ENCODE data around the gene ZBED4.

The ZBED4 gene

DNA sequence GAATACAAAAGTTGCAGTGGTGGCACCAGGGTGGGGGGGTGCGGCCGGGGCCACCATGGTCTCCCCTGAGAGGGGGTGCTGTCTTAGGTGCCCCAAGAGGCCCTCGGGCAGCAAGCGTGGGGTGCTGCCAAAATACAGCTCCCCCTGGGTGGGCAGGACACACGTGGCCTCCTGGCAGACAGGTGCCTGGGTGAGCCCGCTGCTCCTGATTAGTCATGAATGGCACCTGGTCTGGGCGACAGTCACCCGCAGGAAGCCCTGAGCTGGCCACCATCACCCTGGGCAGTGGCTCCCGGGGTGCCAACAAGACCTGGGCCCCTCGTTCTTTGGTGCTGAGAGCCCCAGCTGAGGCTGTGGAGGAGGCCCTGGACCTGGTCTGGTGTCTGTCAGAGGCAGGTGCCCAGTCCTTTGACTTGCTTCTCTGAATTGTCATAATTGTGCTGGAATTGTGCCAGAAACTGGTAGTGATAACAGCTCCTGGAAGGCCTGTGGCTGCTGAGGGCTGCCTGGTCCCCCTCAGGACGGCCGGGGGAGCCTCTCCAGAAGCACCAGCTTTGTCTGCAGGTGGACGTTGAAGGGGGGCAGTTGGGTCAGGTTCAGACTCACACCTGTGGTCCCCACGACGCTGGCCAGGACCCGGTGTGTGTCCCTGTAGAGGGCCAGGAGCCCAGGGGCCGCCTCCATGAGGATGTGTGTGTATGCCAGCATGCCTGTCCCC is 49.8 kb downstream of the ZBED4 start:
- DNase-seq (ENCODE audit: low spot score) = no peak

DNA sequence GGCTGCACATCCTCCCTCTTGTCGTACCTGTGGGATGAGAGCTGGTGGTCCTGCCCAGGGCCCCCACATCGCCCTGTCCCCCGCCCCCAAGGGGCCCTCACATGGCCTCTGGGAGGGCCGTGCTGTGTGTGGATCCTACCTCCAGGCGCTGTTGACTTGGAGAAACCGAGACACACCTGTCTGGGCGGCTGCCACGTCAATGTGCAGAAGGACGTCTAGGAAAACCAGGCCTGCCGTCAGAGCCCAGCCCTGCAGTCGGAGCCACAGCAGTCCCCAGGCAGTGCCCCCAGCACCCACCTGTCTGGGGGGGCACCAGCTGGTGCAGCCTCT is 50.4 kb downstream of the ZBED4 start:
- DNase-seq (ENCODE audit: low spot score) = no peak

DNA sequence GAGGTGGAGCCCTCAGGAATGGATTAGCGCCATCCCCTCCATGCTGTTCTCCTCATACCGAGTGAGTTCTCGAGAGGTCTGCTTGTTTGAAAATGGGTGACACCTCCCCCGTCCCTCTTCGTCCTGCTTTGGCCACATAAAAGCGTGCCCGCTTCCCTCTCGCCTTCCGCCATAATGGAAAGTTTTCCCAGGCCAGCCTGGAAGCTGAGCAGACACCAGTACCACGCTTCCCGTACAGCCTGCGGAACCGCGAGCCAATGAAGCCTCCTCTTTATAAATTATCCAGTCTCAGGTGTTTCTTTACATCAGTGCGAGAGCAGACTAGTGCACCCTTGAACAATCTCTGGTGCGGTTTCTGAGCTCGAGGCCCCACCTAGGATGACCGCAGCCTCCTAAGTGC is 51.8 kb downstream of the ZBED4 start:
- no peak for DNase-seq (ENCODE audit: low spot score)

DNA sequence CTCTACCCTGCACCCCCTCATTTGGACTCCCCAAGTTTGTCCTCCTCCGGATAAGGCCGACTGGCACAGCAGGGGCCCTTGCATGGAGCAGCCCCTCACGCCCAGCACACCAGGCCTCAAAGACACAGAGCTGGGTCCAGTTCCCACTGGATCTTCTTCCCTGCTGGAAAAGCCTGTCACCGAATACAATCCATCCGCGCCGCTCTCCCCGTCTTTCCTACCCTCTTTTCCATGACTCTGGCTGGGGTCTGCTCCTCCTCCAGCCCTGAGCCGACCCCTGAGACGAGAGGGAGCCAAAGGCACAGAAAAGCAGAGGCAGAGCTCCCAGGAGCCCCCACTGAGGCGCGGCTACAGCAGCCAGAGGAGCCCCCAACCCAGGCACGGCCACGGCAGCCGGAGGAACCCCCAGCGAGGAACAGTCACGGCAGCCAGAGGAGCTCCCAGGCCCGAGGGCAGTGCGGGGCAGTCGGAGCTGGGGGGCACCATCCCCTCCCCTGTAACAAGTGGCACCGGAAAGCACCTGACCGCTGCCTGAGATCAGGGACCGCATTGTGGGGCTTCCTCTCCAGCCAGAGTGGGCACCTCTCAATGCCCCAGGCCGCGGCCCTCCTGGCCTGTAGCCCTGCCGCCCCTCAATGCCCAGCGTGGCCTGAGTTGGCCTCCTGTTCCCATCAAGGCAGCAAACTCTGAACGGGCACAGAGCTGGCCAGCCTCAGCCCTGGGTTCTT is 52.6 kb downstream of the ZBED4 start:
- DNase-seq (ENCODE audit: low spot score) = no peak

DNA sequence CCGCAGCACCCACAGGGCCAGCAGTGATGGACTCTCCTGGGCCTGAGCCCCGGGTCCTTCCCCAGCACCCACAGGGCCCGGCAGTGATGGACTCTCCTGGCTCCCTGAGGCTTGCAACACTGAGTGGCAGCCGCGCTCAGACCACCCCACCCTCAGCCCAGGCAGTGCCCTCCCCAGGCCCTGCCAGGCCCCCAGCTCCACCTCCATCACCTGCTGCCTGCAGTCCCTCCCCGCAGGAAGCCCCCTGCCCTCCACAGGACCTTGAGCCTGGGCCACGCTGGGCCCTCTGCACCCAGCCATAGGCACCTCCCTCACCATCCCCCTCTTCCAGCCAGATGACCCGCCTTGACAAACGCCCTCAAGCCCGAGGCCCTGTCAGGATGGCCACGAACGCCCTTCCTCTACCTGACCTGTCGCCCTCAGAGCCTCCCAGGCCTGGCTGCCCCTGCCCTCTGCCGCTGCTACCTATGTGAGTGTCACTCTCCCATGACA is 53.2 kb downstream of the ZBED4 start:
- DNase-seq (ENCODE audit: low spot score) = no peak

DNA sequence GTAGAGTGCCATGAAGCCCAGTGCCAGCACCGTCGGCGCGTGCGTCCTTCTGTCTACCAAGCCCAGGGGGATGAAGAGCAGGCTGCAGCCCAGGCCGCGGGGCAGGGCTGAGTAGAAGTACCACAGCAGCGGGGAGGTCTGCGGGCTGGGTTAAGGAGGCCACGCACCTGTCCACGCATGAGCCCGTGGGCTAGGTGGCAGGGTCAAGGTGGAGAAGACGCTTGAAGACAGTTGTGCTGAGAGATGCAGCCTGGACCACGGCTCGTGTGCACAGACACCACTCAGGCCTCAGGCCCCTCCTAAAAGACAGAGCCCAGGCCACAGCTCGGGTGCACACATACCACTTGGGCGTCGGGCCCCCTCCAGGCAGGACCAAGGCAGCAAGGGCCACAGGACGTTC is 54.2 kb downstream of the ZBED4 start:
- DNase-seq (ENCODE audit: low spot score) = no peak

DNA sequence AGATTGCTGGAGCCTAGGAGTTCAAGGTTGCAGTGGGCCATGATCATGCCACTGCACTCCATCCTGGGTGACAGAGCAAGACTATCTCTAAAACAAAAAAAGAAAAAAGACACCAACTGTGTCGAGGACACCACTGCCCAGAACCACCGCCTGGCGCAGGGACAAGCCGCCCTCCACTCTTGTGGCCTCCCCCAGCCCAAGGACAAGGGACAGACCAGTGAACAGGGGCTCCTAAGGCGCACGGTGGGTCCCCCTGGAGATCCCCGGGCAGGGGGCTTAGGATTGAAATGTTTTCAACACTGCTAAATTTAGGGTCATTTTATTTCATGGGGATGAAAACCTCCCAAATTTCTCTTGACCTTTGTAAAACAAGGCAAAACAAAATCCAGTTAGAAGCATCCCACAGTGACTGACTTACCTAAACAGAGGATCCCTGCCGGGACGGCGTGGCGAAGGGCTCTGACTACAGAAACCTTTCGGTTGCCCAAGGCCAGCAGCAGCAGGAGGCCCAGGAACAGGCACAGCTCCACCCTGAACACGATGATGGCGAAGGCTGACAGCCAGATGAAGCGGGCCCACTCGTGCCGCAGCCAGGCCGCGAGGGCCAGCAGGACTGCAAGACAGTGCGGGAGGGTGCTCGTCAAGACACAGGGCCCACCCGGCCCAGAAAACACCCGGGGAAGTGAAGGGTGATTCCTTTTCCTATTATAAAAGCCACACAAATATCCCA is 56.0 kb downstream of the ZBED4 start:
- no peak for DNase-seq (ENCODE audit: low spot score)

DNA sequence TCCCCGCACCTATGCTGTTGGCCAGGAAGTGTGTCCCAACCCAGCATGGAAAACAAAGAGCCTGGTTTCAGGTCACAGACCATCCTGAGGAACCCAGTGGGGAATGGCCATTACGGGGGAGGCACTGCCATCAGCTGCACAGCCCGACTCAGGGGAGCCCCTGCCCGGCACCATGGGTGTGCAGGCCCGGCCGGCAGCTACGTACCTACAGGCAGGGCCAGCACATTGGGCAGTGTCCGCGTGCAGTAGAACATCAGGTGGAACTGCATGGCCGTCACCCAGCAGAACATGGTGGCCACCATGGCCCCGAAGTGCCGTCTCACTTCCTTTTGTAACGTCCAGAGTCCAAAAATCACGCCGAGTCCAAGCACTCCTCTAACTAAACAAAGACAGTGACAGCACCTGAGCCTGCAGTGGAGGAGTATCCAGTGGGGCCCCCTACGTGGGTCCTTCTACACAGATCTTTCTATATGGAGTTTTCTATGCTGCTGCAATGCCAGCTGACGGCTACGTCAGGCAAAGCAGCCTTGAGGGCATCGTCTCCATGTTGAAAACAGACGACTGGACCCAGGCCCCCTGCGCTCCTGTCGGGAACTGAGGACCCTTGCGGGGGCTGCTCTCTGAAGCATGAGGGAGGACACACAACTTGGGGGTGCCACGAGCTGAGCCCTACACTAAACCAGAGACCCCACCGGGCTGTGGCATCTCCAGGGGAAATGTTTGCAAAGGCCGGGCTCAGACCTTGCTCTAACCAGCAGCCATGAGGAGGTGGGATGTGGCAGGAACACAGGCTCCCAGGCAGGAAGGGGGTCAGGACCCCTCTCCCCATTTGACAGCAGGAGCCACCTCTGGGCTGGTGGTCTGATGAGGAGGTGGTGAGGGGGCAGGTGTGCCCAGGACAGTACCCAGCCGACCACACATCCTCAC is 56.8 kb downstream of the ZBED4 start:
- DNase-seq (ENCODE audit: low spot score) = no peak

DNA sequence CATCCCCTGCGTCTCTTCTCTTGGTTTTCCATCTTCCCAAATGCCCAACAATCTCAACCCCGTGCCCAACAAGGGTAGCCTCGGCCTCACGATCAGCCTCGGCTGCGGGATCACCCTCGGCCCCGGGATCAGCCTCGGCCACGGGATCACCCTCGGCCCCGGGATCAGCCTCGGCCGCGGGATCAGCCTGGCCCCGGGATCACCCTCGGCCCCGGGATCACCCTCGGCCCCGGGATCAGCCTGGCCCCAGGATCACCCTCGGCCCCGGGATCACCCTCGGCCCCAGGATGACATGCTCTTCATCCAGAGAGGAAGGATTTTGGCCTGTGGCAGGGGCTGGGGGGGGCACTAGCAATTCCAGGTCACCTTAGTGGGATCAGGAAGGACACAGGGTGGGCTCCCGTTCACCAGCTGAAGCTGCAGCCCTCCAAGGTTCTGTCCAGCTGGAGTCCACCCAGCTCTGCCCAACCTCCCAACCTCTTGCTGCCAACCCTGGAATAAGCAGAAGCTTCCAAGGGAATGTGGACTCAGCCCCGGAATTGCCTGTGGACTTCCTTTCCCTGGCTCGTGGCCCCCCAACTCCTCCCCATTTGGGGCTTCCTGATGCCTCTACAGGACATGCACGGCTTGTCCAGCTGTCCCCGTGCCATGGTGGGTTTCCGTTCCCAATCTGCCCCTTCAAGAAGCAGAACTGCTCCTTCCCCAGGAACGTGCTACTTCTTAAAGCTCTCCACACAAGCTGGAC is 58.4 kb downstream of the ZBED4 start:
- no peak for DNase-seq (ENCODE audit: low spot score)

DNA sequence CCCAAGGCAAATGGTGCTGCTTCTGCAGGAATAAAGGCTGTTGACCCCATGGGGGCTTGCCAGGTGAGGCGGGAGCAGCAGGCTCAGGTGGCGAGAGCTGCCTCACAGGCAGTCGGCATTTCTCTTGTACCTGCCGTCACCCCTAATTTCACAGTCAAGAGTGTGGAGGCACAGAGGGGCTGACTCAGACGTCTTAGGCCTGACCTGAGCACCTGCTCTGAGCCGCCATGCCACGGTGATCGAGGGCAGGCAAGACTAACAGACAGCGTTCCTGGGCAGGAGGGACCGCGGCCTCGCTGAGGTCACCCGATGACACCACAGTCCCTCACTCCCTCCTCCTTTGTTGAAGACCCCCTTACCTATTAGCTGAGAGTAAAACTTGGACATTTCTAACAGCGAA is 59.4 kb downstream of the ZBED4 start:
- no peak for DNase-seq (ENCODE audit: low spot score)

DNA sequence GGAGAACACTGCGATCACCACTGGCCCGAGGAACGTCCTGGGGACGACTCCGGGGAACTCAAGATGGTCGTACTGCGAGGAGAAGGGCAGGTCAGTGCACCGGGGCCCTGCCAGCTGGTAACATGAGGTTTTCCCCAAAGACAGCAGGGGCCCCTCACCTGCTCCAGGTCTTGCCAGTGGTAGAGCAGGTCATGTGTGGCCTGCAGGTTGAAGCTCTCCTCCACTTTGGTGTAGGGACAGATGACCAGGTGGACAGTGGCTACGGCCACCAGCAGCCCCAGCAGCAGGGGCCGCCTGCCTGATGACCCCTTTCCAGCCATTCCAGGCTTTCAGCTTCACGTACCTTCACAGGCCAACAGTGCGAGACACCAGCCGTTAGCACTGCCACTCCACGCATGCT is 59.8 kb downstream of the ZBED4 start:
- DNase-seq (ENCODE audit: low spot score) = no peak

DNA sequence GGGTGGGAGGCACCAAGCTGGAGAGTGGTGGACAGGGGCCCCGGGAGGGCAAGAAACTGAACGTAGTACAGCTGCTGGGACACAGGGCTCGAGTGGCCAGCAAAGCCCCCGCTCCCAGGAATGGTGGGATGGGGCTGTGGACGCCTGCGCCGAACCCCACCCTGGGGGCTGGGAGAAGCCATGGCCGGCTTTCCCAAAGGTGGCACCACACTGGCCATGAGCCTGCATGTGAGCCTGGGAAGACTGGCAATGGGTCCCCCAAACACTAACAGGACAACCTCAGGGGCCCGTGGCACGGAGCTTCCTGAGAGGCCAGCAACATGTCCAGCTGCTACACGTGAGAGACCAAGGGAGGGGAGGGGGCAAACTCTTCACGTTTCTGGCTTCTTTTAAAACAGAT is 60.6 kb downstream of the ZBED4 start:
- DNase-seq (ENCODE audit: low spot score) = no peak

DNA sequence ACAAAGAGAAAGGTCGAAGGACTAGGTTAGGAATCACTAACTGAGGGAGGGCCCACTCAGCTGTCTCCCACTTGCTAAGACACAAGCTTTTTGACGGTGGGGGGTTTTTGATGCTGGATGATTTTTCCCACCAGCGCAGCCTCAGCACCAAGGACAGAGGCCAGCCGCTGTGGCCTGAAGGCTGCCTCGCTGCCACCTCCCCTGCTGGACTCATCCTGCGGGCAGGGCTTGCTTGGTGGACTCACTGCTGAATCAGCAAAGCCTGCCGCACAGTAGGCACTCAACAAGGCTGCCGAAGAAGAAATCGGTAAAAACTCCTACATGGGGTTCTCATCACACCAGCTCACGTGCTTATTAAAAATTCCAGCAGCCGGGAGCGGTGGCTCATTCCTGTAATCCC is 62.0 kb downstream of the ZBED4 start:
- DNase-seq (ENCODE audit: low spot score) = no peak

DNA sequence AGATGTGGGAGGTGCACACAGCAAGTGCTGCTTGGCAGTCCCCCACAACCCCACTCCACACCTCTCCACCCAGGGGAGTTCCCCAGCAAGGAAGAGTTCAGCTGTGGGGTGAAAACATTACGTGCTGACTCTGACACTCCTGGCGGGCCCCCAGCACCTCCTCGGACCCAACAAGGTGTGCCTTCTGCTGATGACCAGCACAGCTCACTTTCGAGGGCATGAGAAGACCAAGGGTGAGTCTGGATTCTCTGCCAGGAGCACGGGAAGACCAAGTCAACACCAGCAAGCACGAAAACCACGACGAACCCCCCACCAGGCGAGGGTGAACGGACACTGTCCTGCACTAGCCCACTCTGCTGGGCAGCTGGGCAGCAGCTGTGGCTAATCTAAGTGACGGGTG is 63.2 kb downstream of the ZBED4 start:
- no peak for DNase-seq (ENCODE audit: low spot score)

DNA sequence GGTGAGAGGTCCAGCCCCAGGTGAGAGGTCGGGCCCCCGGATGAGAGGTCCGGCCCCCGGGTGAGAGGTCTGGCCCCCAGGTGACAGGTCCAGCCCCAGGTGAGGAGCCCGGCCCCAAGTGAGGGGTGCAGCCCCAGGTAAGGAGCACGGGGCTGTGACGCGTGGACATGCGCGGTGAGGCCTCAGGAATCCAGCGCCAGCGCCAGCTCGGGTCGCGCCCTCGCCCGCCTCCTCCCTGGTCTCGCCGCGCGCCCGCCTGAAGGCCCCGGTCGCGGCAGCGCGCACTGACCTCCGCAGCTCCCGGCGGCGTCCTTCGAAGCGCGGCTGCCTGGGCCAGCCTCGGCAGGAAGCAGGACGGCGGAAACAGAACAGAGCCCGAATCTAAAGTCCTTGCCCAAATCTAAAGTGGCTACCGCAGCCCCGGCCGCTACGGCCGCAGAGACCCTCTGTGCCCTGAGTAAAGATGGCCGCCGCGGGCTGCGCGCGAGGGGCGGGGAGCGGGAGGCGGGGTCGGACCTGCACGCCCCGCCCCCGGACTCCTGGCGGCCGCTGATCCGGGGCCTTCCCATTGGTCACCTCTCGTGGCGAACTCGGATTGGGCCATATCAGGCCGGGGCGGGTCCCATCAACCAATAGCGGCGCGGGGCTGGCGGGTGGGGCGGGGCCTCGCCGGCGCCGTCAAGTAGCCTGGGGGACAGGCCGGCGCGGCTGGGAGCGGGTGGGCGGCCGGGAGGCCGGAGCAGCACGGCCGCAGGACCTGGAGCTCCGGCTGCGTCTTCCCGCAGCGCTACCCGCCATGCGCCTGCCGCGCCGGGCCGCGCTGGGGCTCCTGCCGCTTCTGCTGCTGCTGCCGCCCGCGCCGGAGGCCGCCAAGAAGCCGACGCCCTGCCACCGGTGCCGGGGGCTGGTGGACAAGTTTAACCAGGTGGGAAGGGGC is 64.6 kb downstream of the ZBED4 start, which contains the start of the genes ALG12 and CRELD2:
Gene ALG12 (minus strand): TSS at position 465 of the 937 bp plus-strand sequence. CDS start 4,673 bp downstream, outside the sequence.
Gene CRELD2 (plus strand): TSS at position 661 of the 937 bp plus-strand sequence. CDS start 136 bp downstream, at position 797.
- DNase-seq (ENCODE audit: low spot score) = peak; percentile 100

DNA sequence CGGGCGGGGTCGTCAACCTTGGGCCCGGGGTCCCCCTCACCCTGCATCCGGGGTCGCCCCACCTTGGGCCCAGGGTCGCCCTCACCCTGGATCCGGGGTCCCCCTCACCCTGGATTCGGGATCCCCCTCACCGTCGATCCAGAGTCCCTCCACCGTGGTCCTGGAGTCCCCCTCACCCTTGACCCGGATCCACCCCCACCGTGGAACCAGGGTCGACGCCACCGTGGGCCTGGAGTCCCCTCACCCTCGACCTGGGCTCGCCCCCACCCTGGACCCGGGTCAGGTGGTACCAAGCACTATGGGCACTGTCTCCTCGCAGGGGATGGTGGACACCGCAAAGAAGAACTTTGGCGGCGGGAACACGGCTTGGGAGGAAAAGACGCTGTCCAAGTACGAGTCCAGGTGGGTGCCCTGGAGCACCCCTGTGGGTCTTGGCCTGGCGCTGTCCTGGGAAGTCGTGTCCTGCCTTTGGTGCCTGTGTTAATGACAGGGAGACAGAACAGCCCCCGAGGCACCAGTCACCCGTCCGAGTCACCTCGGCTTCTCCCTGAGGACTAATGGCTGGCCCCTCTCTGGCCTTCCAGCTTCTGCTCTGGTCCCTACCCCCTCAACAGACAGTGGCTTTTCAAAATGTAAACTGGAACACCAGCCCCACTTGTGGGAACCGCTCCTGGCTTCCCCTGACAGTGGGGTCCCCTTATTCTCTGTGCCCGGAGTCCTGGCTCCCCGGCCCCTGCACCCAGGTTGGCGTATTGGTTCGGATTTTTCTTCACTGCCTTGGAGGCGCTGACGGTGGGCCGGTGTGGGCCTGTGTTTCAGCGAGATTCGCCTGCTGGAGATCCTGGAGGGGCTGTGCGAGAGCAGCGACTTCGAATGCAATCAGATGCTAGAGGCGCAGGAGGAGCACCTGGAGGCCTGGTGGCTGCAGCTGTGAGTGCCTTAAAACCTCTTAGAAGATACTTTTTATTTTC is 65.6 kb downstream of the ZBED4 start:
- DNase-seq (ENCODE audit: low spot score) = peak; percentile 27

DNA sequence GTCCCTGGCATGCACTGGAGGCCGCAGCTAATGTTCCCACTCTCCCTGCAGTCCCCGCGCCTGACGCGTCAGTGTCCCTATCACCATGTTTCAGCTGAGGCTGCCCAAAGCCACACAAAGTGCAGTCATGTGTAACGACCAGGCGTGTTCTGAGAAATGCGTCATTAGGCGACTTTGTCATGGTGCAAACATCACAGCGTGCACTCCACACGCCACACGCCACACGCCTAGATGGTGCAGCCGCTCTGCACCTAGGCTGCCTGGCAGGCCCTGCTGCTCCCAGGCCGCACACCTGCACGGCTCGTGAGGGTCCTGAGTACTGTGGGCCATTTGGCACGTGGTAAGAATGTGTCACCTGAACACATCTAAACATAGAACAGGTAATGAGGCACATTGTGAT is 67.2 kb downstream of the ZBED4 start:
- DNase-seq (ENCODE audit: low spot score) = no peak

DNA sequence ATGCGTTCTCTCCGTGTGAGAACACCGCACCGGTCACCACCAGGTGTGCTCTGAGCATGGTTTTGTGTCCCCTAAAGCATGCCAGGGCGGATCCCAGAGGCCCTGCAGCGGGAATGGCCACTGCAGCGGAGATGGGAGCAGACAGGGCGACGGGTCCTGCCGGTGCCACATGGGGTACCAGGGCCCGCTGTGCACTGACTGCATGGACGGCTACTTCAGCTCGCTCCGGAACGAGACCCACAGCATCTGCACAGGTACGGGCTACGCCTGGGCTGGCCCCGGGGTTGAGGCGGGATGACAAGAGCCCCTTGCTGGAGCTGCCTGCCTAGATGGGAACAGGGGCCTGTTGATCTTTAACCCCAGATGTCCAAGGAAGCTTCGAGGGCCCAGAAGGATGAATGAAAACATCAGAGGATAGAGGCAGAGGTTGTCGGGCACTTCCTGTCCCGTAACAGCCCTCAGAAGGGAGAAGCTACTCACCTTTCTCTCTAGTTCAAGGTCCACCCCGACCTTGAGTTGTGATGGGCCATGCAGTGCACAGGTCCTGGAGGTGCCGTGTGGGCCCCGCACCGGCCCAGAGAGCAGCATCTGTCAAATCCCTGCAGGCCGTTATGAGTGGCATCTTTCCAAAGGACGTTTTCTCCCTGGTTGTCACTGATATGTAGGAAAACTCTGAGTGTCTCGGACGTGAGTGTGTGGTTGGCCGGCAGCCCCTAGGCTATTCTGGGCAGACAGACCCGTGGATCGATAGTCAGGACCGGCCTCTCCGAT is 68.0 kb downstream of the ZBED4 start:
- DNase-seq (ENCODE audit: low spot score) = no peak

Measured in hepatic stellate cell (primary cell).